A549 (cell line): ENCODE results near the gene OR8B4.

Experiments used
- CTCF ChIP-seq: fragments of >200 bp; sonication (Bioruptor Twin); formaldehyde crosslinking; IDR thresholded peaks from 3 replicates; pipeline ENCODE4 v1.5.1; 2016
- EP300 ChIP-seq, 2 experiments: fragments of >200 bp; sonication (Bioruptor Twin); formaldehyde crosslinking; IDR thresholded peaks; 2 replicates in 1 of 2; 3 replicates in 1 of 2; pipeline ENCODE4 v1.6.1; 2016 to 2017
- RCOR1 ChIP-seq: fragments of 150-350 bp; IDR thresholded peaks from 2 replicates; pipeline ENCODE4 v1.6.1; 2014; ENCODE audit warnings: antibody characterized with exemption, low read length, low read depth
- RFX5 ChIP-seq: fragments of 450-650 bp; IDR thresholded peaks from 2 replicates; pipeline ENCODE4 v1.7.1; 2014; ENCODE audit warnings: antibody characterized with exemption, mild to moderate bottlenecking, moderate library complexity

DNA sequence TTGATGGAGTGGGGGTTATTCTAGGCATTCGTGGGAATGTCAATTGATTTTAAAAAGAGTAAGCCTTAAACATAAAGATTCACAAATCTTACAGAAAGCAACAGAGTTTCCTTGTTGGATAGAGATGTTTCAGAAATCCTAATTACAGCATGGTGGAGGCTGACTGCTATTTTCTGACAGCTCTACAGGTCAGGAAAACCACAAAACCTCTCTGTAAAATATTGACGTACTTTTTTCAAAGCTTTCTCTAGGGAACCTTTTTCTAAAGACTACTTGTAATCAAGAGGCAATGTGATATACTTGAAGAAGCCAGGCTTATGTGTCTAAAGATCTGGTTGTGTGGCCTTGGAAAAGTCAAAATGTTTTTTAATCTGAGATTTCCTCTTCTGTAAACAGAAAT lies 29.9 kb upstream of the OR8B4 start:
- TF ChIP-seq EP300 (IDR thresholded peaks at IDR 0.05) (no peak), CTCF (no peak), RCOR1 (no peak), RFX5 (no peak)
